GM18858 (cell line): ENCODE results near the gene PHF2.

Experiments
- ATAC-seq: cut with Tn5 transposase; IDR thresholded peaks from one replicate; pipeline ENCODE4 v1.9.1; 2021; ENCODE audit not compliant: unreplicated experiment

Gene PHF2

DNA sequence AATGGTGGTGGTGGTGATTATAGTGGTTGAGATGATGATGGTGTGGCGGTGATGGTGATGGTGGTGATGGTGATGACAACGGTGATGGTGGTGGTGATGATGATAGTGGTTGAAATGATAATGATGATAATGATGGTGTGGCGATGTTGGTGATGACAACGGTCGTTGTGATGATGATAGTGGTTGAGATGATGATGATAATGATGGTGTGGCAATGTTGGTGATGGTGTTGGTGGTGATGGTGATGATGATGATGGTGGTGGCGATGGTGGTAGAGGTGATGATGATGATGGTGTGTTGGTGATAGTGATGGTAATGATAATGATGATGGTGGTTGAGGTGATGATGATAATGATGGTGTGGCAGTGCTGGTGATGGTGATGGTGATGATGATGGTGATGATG lies 48.0 kb downstream of the PHF2 start:
- no peak for ATAC-seq

GRCh38 chr9:93624977-93625376 lies 48.6 kb downstream of the PHF2 start:
- no peak for ATAC-seq

DNA sequence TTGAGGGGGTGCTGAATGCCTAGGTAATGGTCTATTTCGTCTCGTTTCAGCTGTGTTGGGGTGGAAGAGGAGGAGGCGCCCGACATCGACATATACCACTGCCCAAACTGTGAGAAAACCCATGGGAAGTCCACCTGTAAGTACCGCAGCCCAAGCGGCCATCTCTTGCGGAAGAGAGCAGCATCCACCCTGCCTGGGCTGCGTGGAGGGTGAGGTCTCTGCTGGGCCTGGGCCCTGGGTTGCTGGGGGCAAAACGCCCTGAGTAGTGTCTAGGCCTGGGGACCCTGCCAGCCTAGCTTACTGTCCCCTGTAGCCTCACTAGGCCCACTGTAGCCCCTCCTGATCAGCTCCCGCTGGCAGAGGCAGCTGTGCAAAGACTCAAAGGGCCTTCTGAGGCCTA lies 53.5 kb downstream of the PHF2 start:
- ATAC-seq = no peak

GRCh38 chr9:93630806-93631411 lies 54.5 kb downstream of the PHF2 start:
- ATAC-seq = no peak

- no peak for ATAC-seq
These were observed 57.3 kb downstream of the PHF2 start for GRCh38 chr9:93633492-93634221.

- ATAC-seq = no peak
These were observed 58.2 kb downstream of the PHF2 start for GRCh38 chr9:93634311-93635185.

DNA sequence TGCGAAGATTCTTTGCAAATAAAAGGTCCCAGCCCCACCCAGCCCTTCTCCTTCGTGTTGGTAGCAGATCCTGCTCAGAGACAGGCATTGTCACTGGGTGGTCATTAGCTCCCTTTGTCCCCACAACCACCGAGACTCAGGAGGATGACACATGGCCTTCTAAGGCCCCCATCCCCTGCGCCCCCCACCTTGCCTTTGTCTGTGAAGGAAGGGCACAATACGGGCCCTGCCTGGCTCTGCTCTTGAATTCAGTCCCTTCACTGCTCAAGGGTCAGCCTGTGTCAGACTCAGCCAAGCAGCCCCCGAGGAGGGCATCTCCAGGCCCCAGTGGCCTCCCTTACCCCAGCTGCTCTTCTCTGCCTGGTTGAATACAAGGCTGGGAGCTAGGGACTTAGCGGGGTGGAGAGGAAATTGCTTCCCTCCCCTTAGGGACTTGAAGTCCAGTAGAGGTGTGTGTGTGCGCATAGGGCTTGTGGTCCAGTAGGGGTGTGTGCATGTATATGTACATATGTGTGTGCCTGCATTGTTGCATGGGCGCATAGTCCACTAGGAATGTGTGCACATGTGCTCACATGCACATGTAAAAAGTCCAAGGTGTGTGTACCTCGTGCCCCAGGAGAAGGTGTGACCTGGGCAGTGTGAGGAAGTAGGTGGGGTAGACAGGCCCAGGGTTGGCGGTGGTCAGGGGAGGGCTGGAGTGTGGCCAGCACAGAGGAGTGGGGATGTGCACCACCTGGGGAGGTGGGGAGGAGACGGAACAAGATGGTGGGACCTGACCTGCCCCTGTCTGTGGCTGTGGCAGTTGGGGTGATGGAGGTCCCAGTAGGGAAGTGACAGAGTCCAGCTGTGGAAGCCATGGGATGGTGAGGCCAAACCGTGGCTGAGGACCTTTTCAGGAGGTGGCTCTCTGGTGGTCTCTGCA lies 59.1 kb downstream of the PHF2 start:
- ATAC-seq = no peak

DNA sequence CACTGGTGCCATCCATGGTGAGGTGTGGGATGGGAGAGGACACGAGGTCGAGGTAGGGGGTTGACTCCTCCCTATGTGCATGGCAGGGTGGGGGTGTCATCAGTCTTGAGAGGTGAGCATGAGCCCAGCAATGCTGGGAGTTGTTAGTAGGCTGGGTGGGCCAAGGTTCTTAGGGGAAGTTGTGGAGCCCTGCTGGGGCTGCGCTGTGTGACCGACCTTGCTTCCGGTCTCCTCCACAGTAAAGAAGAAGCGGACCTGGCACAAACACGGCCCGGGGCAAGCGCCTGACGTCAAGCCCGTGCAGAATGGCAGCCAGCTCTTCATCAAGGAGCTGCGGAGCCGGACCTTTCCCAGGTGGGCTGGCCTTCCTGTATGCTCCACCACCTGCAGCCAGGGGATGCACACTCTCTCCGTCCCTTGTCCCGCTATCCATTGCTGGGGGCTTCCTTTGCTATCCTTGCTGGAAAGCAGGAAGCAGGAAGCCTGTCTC lies 59.8 kb downstream of the PHF2 start:
- ATAC-seq = no peak

DNA sequence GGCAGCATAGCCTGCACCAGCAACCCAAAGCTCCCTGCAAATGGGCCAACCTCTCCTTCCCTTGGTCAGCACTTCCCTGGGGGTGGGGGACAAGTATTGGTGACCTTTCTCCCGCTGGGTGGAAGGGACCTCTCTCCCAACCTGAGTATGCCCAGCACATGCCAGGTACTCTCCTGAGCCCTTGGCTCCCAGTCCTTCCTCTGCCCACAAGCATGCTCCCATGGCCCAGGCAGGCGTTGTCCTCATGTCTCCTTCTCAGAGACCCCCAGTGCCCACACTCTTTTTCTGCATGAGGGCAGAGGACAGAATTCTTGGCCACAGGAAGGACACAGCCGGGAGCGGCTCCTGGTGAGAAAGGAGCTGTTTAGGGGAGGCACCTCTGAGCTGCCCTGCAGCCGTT lies 60.3 kb downstream of the PHF2 start:
- ATAC-seq = no peak

DNA sequence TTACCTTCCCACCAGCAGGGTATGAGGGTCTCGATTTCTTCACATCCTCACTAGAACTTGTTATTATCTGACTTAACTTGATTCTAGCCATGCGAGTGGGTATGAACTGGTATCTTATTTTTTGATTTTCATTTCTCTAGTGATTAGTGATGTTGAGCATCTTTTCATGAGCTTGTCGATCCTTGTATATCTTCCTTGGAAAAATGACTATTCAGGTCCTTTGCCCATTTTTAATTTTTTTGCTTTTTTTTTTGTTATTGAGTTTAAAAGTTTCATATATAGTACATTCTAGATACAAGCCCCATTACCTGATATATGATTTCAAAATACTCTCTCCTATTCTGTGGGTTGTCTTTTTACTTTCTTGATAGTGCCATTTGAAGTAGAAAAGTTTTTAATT lies 61.5 kb downstream of the PHF2 start:
- ATAC-seq = no peak

GRCh38 chr9:93640027-93640426 lies 63.6 kb downstream of the PHF2 start:
- no peak for ATAC-seq

DNA sequence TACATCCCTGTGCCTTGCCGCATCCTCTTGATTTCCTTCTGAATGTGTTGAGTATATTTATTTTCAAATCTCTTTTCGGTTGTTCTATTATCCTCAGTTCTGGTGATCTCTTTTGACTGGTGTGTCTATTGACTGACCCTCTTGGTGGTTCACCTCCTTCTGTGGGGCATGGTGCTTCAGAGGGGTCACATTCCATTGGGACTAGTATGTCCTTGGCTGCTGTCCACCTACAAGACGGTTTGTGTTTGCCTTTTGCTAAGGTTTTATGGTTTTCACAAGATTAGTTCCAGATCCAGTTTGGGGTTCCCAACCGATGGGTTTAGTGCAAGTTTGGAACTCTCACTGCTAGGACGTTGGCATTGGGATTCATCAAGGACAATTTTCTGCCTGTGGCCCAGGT lies 66.6 kb downstream of the PHF2 start:
- ATAC-seq = no peak

- ATAC-seq = no peak
These were observed 68.2 kb downstream of the PHF2 start for GRCh38 chr9:93644397-93645088.

DNA sequence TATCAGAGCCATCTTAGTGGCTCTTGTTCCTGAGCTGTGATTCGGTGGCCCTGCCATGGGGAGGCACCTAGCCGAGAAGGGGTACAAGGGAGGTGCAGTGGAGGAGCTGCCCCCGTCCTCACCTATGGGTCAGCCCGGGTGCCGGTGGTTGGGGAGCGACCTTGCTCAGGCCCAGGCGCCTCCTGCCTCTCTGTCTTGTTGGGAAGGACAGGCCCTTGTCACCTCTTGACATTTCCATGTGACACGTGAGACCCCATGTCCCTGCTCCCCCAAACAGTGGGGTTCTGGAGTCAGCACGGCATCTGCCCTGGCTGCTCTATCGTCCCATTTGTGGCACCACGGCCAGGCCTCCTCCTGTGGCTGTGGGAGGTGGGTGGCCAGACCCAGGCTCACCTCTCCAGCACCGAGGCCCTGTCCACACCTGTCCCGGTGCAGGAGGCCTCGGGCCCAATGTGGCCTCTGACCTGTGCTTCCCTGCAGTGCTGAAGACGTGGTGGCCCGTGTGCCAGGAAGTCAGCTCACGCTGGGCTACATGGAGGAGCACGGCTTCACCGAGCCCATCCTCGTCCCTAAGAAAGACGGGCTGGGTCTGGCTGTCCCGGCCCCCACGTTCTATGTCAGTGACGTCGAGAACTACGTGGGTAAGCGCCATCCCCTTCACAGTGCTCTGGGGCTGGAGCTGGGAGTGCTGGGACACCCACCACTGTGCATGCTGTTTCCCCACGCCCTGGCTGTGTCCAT lies 68.9 kb downstream of the PHF2 start:
- no peak for ATAC-seq

DNA sequence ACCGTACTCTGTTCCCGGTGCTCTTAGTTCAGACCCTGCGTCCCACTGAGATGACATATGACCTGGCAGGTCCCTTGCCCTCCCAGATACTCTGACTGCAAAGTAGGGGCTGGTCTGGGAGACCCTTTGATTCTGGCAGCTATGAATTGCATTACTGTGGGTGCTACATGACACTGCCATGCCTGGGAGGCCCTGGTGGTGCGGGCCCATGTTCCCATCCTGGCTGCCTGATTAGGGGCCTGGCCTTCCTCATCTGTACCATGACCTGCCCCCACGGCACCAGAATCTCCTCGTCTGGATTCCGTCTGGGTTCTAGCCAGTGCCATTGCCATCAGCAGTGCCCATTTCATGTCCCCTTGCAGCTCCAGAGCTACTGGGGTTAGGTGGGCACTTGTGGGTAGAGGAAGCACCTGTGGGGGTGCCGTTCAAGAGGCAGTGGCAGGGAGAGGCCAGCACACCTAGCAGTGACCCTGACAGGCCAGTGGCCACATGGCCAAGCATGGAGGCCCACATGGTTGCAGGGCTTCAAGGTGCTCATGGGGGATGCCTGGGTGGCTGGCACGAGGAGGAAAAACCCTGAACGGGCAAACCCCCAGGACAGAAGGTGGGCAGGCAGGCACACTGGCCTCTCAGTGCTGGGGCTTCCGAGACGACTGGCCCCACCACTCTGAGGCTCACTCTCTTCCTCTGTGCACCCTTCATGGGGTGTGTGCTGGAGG lies 69.7 kb downstream of the PHF2 start:
- ATAC-seq = no peak

DNA sequence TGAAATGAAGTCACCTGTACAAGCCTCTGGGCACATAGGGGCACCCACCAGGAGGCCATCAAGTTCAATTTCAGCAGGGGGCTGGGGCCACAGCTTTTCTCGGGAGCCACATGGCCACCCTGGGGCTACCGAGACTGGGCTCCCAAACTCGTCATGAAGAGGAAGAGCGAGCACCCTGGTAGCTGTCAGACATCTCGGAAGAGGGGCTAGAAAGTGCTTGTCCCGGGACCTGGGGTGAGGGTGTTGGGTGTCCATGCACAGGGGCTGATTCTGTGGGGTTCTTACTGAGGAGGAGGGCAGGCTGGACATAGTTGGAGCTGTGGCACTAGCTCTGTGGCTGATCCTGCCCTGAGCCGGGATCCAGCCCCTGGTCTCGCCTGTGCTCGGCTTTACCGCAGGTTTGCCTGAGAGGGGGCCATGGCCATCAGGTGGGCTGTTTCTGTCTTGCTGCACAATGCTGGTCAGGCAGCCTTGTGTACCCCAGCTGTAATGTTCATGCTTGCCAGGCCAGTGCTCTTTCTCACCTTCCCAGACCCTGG lies 70.3 kb downstream of the PHF2 start:
- no peak for ATAC-seq

- no peak for ATAC-seq
These were observed 71.8 kb downstream of the PHF2 start for GRCh38 chr9:93648181-93648580.

DNA sequence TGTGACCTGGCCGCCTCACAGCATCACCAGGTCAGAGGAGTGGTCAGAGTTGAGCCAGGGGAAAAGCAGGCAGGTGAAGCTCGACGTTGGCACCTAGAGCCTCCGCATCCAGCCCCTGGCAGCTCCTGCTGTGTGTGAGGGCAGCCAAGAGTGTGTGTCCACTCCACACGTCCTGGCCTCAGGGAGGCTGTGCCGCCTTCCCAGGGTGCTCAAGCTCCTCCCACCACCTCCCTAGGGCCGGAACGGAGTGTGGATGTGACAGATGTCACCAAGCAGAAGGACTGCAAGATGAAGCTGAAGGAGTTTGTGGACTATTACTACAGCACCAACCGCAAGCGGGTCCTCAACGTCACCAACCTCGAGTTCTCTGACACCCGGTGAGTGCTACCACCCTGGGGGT lies 72.5 kb downstream of the PHF2 start:
- ATAC-seq = no peak
